Measurements from ENCODE around the gene STK10.

Gene STK10

GRCh38 chr5:172113036-172113435 lies 75.0 kb downstream of the STK10 start:
- no peak overlapping the region for H3K4me3 ChIP-seq (ENCODE audit: low read depth, low read length)
- TF ChIP-seq, protein P1, sequence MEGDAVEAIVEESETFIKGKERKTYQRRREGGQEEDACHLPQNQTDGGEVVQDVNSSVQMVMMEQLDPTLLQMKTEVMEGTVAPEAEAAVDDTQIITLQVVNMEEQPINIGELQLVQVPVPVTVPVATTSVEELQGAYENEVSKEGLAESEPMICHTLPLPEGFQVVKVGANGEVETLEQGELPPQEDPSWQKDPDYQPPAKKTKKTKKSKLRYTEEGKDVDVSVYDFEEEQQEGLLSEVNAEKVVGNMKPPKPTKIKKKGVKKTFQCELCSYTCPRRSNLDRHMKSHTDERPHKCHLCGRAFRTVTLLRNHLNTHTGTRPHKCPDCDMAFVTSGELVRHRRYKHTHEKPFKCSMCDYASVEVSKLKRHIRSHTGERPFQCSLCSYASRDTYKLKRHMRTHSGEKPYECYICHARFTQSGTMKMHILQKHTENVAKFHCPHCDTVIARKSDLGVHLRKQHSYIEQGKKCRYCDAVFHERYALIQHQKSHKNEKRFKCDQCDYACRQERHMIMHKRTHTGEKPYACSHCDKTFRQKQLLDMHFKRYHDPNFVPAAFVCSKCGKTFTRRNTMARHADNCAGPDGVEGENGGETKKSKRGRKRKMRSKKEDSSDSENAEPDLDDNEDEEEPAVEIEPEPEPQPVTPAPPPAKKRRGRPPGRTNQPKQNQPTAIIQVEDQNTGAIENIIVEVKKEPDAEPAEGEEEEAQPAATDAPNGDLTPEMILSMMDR (IDR thresholded peaks at IDR 0.05; ENCODE audit: low read depth, low read length) = no peak

GRCh38 chr5:172111852-172112225 lies 76.2 kb downstream of the STK10 start:
- H3K4me3 ChIP-seq (ENCODE audit: low read depth, low read length) = no peak overlapping the region; the same call in 1 of the 2 replicates
- TF ChIP-seq, protein P1 (IDR thresholded peaks at IDR 0.05; ENCODE audit: low read depth, low read length) = no peak

DNA sequence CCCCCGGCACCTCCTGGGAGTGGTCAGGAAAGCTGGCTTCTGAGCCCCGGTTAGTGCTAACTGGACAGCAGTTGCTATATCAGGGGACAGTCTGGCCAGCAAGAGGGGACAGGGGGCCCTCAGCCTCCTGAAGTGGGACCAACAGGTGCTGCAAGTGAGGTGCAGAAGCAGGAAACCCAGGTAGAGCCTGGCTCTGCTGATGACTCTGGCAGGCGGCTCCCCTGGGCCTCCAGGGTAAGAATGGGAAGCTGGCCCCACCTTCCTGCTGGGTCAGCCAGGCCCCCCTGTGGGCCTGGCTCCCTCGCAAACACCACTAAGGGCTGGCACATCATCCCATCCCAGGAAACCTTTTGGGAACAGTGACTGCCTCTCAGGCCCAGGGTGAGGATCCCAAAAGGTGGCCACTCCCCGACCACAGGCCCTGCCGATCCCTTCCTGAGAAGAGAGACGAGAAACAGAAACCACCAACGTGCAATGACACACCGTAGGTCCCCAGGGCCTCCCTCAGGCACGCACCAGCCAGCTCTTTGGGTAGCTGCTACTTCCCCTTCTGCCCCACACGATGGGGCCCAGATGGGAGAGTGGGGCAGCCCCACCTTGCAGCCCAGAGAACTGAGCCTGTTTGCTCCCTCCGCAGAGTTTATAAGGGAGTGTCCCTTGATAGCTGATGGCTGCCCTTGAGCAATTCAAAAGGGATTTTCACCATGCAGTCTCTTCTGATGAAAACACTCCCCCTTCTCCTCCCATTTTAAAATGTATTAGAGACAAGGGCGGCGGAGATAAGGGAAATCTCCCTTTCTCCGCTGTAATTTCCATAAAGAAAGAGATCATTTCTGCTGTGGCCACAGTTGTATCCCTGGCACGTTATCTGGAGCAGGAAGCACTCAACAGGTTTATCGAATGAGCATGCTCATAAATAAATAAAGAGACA lies 76.8 kb downstream of the STK10 start:
- TF ChIP-seq, protein P1 (IDR thresholded peaks at IDR 0.05; ENCODE audit: low read depth, low read length) = no peak
- peak overlapping the region; percentile 39 for H3K4me3 ChIP-seq (ENCODE audit: low read depth, low read length)

- TF ChIP-seq, protein P1 (IDR thresholded peaks at IDR 0.05; ENCODE audit: low read depth, low read length) = no peak
- H3K4me3 ChIP-seq (ENCODE audit: low read depth, low read length) = no peak overlapping the region
These were observed 77.7 kb downstream of the STK10 start for GRCh38 chr5:172110260-172110815.

GRCh38 chr5:172109749-172110148 lies 78.3 kb downstream of the STK10 start:
- TF ChIP-seq, protein P1 (IDR thresholded peaks at IDR 0.05; ENCODE audit: low read depth, low read length) = no peak
- no peak overlapping the region for H3K4me3 ChIP-seq (ENCODE audit: low read depth, low read length)

DNA sequence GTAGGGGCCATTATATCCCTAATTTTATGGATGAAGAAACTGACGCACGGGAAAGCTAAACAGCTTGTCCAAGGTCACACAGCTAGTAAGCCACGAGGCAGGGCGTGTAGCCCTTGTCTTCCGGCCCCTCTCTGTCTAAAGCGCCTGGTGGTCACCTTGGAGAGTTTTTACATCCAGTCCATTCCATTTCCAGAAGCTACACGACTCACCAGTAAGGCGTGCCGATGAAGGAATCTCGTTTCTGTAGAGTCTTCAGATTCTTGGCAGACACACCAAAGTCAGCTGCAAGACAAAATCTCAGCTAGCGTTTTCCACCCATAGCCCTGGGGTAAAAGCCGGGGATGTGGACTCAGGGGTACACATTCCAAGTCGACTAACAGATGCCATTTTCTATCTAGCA lies 80.5 kb downstream of the STK10 start:
- TF ChIP-seq, protein P1 (IDR thresholded peaks at IDR 0.05; ENCODE audit: low read depth, low read length) = 0 out of 2 replicates have a peak, but pooled peaks have one; percentile 8
- H3K4me3 ChIP-seq (ENCODE audit: low read depth, low read length) = no peak overlapping the region

Data from WI38 (cell line).